Hematopoietic multipotent progenitor cell treated with erythropoietin and hydrocortisone succinate and interleukin-3 and kit ligand, for 4 days (in vitro differentiated cells): ENCODE measurements around the gene CYTH3.
A peak's percentile ranks its signal among the peaks of the same experiment; 100 is the strongest.
"Not testable (repeated sequence)": the region's sequence is repeated elsewhere in the genome, so short reads cannot be mapped to it uniquely, and the experiment has no call there.

Experiments used
- DNase-seq: peaks from one replicate; pipeline ENCODE4 v3.0.0-alpha.2; 2015

The CYTH3 gene

GRCh38 chr7:6272481-6273323 lies at the start of gene CYTH3:
CYTH3 (minus strand) TSS chr7:6272624; CDS start chr7:6272507, 117 bp downstream.
- DNase-seq: peak; percentile 90

- DNase-seq: no peak
Measured at GRCh38 chr7:6320791-6321190, 48.4 kb upstream of the CYTH3 start.

GRCh38 chr7:6317797-6318438 lies 45.5 kb upstream of the CYTH3 start:
- peak; percentile 53 for DNase-seq

- DNase-seq: no peak
Measured at GRCh38 chr7:6316226-6316625, 43.8 kb upstream of the CYTH3 start.

GRCh38 chr7:6315746-6316145 lies 43.3 kb upstream of the CYTH3 start:
- no peak for DNase-seq

GRCh38 chr7:6310271-6310993 lies 38.0 kb upstream of the CYTH3 start:
- DNase-seq: no peak

- no peak for DNase-seq
Measured at GRCh38 chr7:6307762-6308161, 35.3 kb upstream of the CYTH3 start.

- no peak for DNase-seq
Measured at GRCh38 chr7:6306471-6306870, 34.0 kb upstream of the CYTH3 start.

GRCh38 chr7:6305330-6305729 lies 32.9 kb upstream of the CYTH3 start:
- no peak for DNase-seq

GRCh38 chr7:6301446-6301845 lies 29.0 kb upstream of the CYTH3 start:
- DNase-seq: not testable (repeated sequence)

- no peak for DNase-seq
Measured at GRCh38 chr7:6299774-6300173, 27.4 kb upstream of the CYTH3 start.

- DNase-seq: no peak
Measured at GRCh38 chr7:6294839-6295238, 22.4 kb upstream of the CYTH3 start.

- peak; percentile 33 for DNase-seq
Measured at GRCh38 chr7:6293202-6293601, 20.8 kb upstream of the CYTH3 start.

- not testable (repeated sequence) for DNase-seq
Measured at GRCh38 chr7:6291941-6292340, 19.5 kb upstream of the CYTH3 start.

- DNase-seq: no peak
Measured at GRCh38 chr7:6291531-6291930, 19.1 kb upstream of the CYTH3 start.

GRCh38 chr7:6290319-6290741 lies 17.9 kb upstream of the CYTH3 start:
- no peak for DNase-seq

- no peak for DNase-seq
Measured at GRCh38 chr7:6288270-6288860, 15.9 kb upstream of the CYTH3 start.

- DNase-seq: no peak
Measured at GRCh38 chr7:6286486-6286885, 14.1 kb upstream of the CYTH3 start.

- no peak for DNase-seq
Measured at GRCh38 chr7:6284461-6285360, 12.3 kb upstream of the CYTH3 start.

GRCh38 chr7:6284055-6284400 lies 11.6 kb upstream of the CYTH3 start:
- DNase-seq: no peak

GRCh38 chr7:6283391-6284054 lies 11.1 kb upstream of the CYTH3 start:
- not testable (repeated sequence) for DNase-seq

GRCh38 chr7:6279937-6280336 lies 7.5 kb upstream of the CYTH3 start:
- DNase-seq: no peak
